ENCODE results near the gene TARBP1.
A peak's percentile ranks its signal among the peaks of the same experiment; 100 is the strongest.

The TARBP1 gene

DNA sequence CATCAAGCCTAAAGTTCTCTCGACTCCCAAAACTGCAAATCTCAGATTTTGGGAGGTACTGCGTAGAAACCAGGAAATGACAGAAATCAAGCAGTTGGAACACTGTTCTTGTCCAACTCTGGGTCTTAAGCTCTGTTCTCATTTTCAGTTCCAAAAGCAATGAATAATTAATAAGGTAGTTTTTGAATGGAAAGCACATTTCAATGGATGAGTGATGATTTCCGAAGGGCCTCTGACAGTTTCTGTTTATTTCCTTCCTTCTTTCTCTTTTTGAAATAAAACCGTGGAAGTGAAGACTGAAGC, 20.9 kb upstream of the TARBP1 start:
- no peak for TF ChIP-seq POLR2A (IDR thresholded peaks at IDR 0.05; ENCODE audit: low read depth, low read length)
- DNase-seq (ENCODE audit: insufficient read length, low spot score) (no peak), FAIRE-seq (no peak)

DNA sequence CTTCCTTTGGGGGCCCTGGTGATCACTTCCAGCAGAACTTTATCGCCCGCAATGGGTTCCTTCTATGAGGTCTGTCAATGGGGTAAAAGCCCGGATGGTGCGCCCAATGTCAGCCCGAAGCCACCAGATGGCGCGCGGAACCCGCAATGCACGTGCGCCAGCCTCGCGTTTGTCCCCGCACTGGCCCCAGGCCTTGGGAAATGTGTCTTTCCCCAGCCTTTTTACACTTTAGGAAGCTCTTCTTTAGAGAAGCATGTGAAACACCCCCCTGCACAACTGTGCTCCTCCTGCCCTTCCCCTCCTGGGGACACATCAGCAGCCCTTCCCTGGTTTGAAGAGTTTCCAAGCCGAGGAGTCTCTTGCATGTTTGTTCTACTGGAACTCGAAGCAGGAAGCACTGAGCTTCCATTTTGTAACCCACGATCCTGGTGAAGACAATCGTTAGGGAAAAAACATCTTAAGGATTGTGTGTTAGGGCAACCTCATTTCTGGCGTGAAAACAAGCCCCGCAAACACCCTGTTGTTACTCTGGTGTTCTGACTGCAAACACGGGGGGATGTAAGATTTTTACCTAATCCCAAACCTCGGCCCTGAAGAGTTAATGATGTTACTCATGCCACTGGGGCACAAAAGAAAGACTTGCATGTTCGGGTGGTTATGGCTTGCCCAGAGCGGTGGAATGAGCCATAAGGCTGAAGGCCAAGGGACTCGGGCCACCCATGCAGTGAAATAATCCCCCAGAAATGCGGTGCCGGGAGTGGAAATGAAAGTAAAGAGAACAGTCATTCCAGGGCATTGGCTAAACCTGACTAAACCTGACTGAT, 20.4 kb upstream of the TARBP1 start:
- DNase-seq (ENCODE audit: insufficient read length, low spot score) (peak; percentile 44), FAIRE-seq (no peak)
- no peak for TF ChIP-seq POLR2A (IDR thresholded peaks at IDR 0.05; ENCODE audit: low read depth, low read length)

DNA sequence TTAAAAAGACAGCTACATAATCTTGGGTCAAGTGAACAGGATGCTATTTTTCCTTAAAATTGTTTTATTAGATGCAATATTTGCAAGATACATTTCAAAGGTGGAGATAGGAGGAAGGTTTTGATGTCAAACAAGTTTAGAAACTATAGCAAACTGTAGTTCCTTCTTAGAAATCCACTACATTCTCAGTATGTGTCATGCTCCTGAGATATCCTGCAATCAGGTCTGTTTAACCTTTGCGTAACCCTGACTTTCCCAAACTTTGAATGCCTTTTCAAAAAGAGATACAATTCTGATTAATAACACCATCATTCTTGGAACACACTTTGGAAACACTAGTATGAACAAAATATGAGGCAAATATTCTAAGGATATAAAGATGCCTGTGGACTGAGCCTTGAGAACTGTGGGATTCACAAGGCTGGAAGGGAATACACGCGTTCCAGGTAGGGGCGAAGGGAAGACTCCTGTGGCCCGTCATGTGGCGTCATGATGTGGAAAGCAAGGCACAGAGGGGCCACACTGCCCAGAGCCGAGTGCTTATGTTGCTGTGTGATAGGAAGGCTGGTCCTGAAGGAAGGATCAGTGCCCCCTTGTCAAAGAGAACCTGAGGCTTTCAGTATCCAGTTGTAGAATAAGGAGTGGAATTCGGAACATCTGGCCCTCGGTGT, 19.6 kb upstream of the TARBP1 start:
- no peak for FAIRE-seq
- DNase-seq (ENCODE audit: insufficient read length, low spot score) = no peak
- TF ChIP-seq POLR2A (IDR thresholded peaks at IDR 0.05; ENCODE audit: low read depth, low read length) = no peak

DNA sequence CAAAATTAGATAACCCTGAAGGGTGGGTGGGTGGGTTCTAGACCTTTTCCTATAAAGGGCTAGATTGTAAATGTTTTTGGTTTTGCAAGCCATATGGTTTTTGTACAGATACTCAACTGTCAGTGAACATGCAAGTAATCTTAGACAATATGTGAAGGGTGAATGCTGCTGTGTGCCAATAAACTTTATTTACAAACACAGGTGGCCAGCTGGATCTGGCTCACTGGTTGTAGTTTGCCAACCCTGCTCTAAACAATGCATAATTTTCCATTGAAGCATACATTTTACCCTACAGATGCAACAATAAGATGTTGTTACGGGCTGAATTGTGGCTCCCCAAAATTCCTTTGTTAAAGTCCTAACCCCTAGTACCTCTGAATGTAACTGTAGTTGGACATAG, 18.6 kb upstream of the TARBP1 start:
- no peak for DNase-seq (ENCODE audit: insufficient read length, low spot score)
- no peak for TF ChIP-seq POLR2A (IDR thresholded peaks at IDR 0.05; ENCODE audit: low read depth, low read length)
- FAIRE-seq = no peak

DNA sequence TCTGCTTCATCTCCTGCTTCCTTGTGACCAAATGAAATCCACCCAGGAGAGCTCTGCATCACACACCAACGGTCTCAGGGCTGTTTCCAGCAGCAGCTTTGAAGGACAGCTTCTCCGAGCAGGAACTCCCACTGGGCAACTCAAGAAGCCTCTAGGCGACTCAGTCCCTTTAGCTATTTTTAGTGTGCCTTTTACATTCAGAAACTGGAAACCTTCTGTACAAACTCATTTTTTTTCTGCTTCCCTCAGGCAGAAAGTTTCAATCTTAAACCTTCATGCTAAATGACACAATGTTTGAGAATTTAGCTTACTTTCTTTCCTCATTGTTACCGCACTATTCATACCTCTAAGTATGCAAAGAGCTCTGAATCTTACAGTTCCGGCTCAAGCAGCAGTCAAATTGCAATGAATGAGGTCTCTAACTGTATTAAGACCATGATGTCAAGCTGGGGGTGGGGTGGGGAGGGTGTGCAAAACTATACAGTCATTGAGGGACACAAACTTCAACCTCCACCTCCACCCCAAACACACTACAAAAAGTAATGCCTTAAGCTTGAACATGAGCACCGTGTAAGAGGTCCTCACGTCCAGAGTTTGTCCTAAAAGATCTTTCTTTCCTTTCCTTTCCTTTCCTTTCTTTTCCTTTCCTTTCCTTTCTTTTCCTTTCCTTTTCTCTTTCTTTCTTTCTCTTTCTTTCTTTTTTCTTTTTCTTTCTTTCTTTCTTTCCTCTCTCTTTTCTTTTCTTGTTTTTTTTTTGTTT, 16.4 kb upstream of the TARBP1 start:
- FAIRE-seq = no peak
- DNase-seq (ENCODE audit: insufficient read length, low spot score) = peak; percentile 27

DNA sequence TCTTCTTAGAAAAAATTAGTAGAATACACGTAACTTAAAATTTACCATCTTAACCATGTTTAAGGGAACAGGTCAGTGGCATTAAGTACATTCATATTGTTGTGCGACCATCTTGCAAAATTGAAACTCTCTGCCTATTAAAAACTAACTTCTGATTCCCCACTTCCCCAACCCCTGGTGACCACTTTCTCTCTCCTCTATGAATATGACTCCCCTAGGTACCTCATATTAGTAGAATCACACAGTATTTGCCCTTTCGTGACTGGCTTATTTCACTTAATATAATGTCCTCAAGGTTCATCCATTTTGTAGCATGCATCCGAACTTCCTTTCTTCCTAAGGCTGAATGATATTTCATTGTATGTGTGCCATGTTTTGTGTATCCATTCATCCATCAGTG, 15.1 kb upstream of the TARBP1 start:
- DNase-seq (ENCODE audit: insufficient read length, low spot score) (no peak), FAIRE-seq (no peak)
- TF ChIP-seq POLR2A (IDR thresholded peaks at IDR 0.05; ENCODE audit: low read depth, low read length) = no peak

More for the DNA sequence above, 16.4 kb upstream of the TARBP1 start:
- no peak for TF ChIP-seq POLR2A (IDR thresholded peaks at IDR 0.05; ENCODE audit: low read depth, low read length)

DNA sequence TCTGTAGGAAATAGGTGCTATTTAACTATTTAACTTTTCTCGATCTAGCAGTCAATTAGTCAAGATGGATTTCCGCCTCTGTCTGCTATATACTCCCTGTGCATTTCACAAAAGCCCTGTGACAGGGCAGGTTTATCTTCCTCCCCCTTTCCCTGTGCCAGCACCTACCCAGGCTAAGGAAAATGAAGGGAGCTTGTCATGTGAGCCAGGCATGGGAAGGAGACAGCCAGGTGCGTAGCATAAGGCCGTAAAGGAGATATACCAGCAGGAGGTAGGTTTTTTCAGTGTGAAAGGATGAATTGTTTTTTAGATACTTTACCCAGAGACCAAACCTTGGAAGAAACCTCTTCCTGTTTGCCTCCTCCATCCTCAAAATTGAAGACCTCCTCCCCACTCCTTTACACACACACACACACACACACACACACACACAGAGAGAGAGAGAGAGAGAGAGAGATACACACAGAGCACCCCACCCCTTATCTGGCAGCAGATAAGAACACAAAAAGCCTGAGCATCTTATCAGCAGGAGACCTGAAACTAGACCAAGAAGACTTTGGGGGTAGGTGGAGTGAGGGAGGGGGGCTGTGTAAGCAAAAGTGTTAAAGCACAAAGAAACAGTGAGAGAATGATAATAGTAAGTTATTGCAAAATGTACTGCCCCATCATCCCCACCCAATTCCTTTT, 12.0 kb upstream of the TARBP1 start:
- no peak for DNase-seq (ENCODE audit: insufficient read length, low spot score)
- TF ChIP-seq POLR2A (IDR thresholded peaks at IDR 0.05; ENCODE audit: low read depth, low read length) = no peak
- no peak for FAIRE-seq

DNA sequence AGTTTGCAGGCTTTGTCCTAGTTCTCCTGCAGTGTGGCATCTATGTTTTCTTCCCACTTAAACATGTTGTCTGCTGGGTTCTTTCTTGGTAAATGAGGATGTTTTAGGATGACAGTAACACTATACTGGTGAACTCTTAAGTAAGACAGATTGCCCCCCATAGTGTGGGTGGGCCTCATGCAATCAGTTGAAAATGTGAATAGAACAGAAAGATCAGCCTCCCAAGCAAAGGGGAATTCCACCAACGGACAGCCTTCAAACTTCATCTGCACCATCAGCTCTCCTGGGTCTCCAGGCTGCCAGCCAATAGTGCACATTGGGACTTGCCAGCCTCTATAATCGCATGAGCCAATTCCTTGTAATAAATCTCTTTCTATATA, 10.7 kb upstream of the TARBP1 start:
- no peak for TF ChIP-seq POLR2A (IDR thresholded peaks at IDR 0.05; ENCODE audit: low read depth, low read length)
- no peak for DNase-seq (ENCODE audit: insufficient read length, low spot score)
- FAIRE-seq = no peak

DNA sequence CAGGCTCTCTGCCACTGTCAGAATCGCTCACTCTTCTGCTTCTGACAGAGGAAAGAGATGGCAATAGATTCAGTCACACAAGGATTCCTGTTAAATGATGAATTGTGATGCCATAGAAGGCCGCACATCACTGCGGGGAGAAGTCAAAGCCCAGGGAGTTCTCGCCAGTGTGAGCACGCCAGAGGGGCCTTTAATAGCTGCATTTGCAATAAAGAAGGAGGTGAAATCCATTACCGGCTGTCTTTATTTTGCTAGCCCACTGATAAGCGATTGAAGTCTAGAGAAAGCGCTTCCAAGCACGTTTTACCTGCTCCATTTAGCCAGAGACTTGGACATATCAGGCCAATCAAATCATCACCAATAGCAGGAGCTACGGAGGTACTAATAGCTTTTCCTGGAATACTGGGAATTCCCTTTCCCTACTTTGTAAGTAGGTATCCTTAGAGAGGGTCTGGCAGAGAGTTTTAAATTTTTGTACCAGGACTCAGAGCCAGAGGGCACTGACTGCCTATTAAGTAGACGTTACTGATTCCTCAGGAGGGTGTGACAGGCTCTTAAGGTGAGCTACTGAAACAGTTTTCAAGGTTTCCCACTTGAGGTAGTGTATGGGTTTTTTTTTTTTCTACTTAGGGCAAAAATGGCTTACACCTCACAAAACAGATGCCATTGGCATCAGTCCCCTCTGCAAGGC, 10.2 kb upstream of the TARBP1 start:
- FAIRE-seq = no peak
- no peak for DNase-seq (ENCODE audit: insufficient read length, low spot score)
- TF ChIP-seq POLR2A (IDR thresholded peaks at IDR 0.05; ENCODE audit: low read depth, low read length) = no peak

DNA sequence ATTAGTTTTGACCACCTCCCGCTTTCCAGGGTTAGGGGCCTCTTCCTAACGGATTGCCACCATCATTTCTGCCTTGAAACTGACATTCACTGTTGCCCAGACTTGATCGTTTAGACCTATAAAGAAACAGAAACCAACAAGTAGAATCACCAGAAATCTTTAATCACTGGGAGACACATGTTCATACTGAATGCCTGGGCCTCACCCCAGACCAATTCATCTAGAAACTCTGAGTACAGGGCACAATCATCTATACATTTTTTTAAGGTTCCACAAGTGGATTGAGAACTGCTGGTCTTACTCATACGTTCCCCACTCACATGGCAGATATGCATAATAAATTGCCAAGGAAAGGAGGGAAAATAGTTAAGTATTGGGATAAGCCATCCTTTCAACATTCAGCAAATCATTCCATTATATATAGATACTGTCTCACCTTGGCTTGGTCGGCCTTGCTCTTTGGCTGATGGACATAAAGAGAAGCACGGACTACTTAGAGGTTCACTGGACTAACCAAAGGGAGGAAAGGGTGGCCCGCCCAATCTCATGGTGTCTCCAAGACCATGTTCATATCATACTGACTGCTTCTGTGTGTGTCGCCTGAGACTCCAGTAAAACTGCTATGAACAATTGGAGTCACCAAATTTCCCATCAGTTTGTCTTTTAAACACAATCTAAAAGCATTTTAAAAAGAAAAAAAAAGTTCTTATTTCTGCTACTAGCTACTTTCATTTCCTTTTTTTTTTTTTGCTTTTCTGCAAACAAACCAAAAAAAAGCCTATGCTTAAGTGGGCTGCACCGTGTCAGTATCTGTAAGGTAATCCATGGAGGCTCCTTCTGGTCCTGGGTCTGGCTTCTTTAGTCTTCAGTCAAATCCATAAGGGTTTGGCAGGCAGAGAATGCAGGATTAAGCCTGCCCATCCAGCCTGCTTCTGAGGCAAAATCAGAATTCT, 9.4 kb upstream of the TARBP1 start:
- no peak for FAIRE-seq
- no peak for TF ChIP-seq POLR2A (IDR thresholded peaks at IDR 0.05; ENCODE audit: low read depth, low read length)
- DNase-seq (ENCODE audit: insufficient read length, low spot score) = no peak

DNA sequence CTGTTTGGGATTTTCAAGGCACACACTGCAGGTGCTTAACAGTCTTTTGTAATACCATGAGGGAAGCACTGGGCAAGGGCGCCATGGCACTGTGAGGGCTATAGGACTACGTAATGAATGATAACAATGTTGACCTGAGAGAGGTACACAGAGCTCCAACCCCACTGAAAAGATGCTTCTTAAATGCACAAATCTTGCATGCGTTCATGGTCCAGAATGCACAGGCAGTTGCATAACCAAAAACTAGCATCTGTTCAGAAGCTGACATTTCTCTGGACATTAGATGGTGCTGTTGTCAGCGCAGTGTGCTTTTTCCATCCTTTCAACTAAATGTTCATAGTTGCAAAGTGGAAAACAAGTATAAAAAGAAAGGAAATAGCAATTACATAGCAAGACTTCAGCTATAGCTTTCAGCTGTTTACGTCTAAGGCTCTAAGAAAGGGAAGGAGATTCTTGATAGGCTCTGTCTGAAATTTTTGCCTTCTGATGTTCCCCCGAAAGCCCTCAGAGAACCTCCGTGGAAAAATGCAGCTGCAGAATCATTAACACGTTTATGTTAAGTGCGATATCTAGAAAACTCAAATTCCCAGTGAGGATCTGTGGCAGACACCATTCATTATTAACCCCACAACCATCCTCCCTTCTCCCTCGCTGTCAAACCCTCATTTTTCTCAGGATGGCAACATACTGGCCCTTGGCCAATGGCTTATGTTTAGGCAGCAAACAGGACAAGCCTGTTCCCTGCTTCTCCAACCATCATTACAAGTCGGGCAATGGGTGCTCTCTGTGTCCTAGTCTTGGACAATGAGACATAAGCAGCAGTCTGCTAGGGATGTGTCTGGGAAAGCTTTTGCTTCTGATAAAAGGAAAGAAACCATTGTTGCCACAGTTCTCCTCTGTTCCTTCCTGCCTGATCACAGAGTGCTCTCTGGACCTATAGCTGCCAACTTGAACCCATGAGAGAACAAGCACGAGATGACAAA, 8.2 kb upstream of the TARBP1 start:
- DNase-seq (ENCODE audit: insufficient read length, low spot score) (no peak), FAIRE-seq (no peak)
- no peak for TF ChIP-seq POLR2A (IDR thresholded peaks at IDR 0.05; ENCODE audit: low read depth, low read length)
